ENCODE measurements around the gene SLITRK6. TPM values are rescaled to one million over a fixed set of nuclear protein-coding genes. Genes with fewer than 3 reads are reported as not detected.
A peak's percentile ranks its signal among the peaks of the same experiment; 100 is the strongest.

SLITRK6 gene
- total RNA-seq, 1 experiment from 2014 or later: 0.61 TPM

DNA sequence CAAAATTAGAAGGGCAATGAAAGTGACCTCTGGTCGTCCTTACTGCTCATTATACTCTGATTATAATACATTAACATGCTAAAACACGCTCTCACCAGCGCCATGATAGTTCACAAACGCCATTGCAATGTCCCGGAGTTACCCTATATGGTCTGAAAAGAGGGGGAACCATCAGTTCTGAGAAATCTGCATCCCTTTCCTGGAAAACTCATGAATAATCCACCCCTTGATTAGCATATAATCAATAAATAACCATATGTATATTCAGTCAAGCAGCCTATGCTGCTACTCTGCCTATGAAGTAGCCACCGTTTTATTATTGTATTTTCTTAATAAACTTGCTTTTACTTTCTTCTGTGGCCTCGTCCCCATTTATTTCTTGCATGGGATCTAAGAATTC lies 24.6 kb upstream of the SLITRK6 start:
- DNase-seq: no peak
- TF ChIP-seq, protein P1, sequence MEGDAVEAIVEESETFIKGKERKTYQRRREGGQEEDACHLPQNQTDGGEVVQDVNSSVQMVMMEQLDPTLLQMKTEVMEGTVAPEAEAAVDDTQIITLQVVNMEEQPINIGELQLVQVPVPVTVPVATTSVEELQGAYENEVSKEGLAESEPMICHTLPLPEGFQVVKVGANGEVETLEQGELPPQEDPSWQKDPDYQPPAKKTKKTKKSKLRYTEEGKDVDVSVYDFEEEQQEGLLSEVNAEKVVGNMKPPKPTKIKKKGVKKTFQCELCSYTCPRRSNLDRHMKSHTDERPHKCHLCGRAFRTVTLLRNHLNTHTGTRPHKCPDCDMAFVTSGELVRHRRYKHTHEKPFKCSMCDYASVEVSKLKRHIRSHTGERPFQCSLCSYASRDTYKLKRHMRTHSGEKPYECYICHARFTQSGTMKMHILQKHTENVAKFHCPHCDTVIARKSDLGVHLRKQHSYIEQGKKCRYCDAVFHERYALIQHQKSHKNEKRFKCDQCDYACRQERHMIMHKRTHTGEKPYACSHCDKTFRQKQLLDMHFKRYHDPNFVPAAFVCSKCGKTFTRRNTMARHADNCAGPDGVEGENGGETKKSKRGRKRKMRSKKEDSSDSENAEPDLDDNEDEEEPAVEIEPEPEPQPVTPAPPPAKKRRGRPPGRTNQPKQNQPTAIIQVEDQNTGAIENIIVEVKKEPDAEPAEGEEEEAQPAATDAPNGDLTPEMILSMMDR (IDR thresholded peaks at IDR 0.05; ENCODE audit: insufficient read depth in 1 of 2, low read depth in 1 of 2, low read length in 1 of 2, severe bottlenecking in 1 of 2, unreplicated experiment in 1 of 2): no peak
- intact Hi-C loops (cut with micrococcal nuclease; ENCODE audit: unreplicated experiment): no loop called here
- BruUV-seq (replicated peaks): no TSS peak
- no peaks in the 10 kb centered on the region for H3K36me3 ChIP-seq (ENCODE audit: control insufficient read depth, insufficient read depth, low read length)
- H3K36me3 Mint-ChIP-seq (ENCODE audit: insufficient read depth, unreplicated experiment): no peaks in the 10 kb centered on the region
- no peak overlapping the region for H3K4me3 Mint-ChIP-seq (ENCODE audit: unreplicated experiment)
- H3K9me3 ChIP-seq: no peaks in the 10 kb centered on the region
- H3K27me3 Mint-ChIP-seq (ENCODE audit: insufficient read depth, unreplicated experiment): no peaks in the 10 kb centered on the region
- CTCF ChIA-PET: no interaction called here
- POLR2A ChIA-PET: no interaction called here
- no peak overlapping the region for H3K4me3 ChIP-seq (ENCODE audit: low read depth, low read length)
- H3K4me1 Mint-ChIP-seq (ENCODE audit: low read depth, unreplicated experiment): no peaks in the 10 kb centered on the region
- no peaks in the 10 kb centered on the region for H3K4me1 ChIP-seq
- H3K27ac Mint-ChIP-seq (ENCODE audit: unreplicated experiment): no peak overlapping the region
- H3K27me3 ChIP-seq (replicated peaks; ENCODE audit: control insufficient read depth, insufficient read depth, low read length): no peaks in the 10 kb centered on the region
- no peaks in the 10 kb centered on the region for H3K9me3 Mint-ChIP-seq (ENCODE audit: unreplicated experiment)

DNA sequence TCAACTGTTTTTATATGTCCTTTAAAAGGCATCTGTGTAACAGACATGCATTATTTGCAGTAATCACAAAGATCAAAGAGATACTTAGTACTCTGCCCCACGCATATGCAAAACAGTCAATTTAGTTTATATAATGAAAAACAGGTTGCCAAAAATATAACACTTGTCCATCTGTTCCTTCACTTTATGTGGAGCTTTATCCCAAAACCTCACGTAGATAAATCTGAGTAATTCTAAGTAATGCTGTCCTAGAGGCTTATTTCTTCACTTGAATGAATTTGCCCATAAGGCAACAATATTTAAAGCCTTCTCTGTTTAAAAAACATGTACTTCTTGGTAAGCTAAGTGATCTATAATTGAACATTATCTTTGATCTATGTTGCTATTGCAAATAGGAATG lies 20.3 kb upstream of the SLITRK6 start:
- no peaks in the 10 kb centered on the region for H3K9me3 ChIP-seq
- H3K27me3 ChIP-seq (replicated peaks; ENCODE audit: control insufficient read depth, insufficient read depth, low read length): no peaks in the 10 kb centered on the region
- Mint-ChIP-seq H3K4me1 (ENCODE audit: low read depth, unreplicated experiment) (no peaks in the 10 kb centered on the region), H3K27me3 (ENCODE audit: insufficient read depth, unreplicated experiment) (no peaks in the 10 kb centered on the region), H3K27ac (ENCODE audit: unreplicated experiment) (no peak overlapping the region), H3K9me3 (ENCODE audit: unreplicated experiment) (no peaks in the 10 kb centered on the region), H3K4me3 (ENCODE audit: unreplicated experiment) (no peak overlapping the region), H3K36me3 (ENCODE audit: insufficient read depth, unreplicated experiment) (no peaks in the 10 kb centered on the region)
- H3K4me3 ChIP-seq (ENCODE audit: low read depth, low read length): no peak overlapping the region
- BruUV-seq (replicated peaks): no TSS peak
- TF ChIP-seq, protein P1 (IDR thresholded peaks at IDR 0.05; ENCODE audit: insufficient read depth in 1 of 2, low read depth in 1 of 2, low read length in 1 of 2, severe bottlenecking in 1 of 2, unreplicated experiment in 1 of 2): no peak
- POLR2A ChIA-PET: no interaction called here
- H3K4me1 ChIP-seq: no peaks in the 10 kb centered on the region
- no peaks in the 10 kb centered on the region for H3K36me3 ChIP-seq (ENCODE audit: control insufficient read depth, insufficient read depth, low read length)
- CTCF ChIA-PET: no interaction called here
- no peak for DNase-seq
- intact Hi-C loops (cut with micrococcal nuclease; ENCODE audit: unreplicated experiment): no loop called here

DNA sequence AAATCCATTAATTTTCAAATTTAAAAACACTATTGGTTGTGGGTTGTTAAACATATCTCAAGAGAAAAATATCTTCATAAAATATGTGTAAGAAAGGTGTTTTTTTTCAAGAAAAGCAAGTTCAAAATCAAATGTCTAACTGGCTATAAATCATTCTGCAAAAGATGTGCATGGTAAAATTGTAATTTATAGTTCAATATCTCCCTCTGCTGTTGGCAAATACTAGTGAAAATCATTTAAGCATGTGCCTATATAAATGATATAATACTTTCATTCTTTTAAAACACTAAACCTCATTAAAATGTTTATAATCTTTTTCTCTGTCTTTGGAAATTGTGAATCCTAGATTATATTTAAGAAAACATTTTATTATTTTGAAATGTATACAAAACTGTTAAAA lies 17.2 kb upstream of the SLITRK6 start:
- intact Hi-C loops (cut with micrococcal nuclease; ENCODE audit: unreplicated experiment): loop anchor here (2.0 kb wide), 1 partner anchor 920 kb away; no protein-coding TSS in a partner anchor
- POLR2A ChIA-PET: no interaction called here
- no peak overlapping the region for H3K27ac Mint-ChIP-seq (ENCODE audit: unreplicated experiment)
- CTCF ChIA-PET: no interaction called here
- H3K9me3 Mint-ChIP-seq (ENCODE audit: unreplicated experiment): no peaks in the 10 kb centered on the region
- TF ChIP-seq, protein P1 (IDR thresholded peaks at IDR 0.05; ENCODE audit: insufficient read depth in 1 of 2, low read depth in 1 of 2, low read length in 1 of 2, severe bottlenecking in 1 of 2, unreplicated experiment in 1 of 2): peak; percentile 16 to 33
- no peak overlapping the region for H3K4me3 Mint-ChIP-seq (ENCODE audit: unreplicated experiment)
- H3K36me3 Mint-ChIP-seq (ENCODE audit: insufficient read depth, unreplicated experiment): no peaks in the 10 kb centered on the region
- no peaks in the 10 kb centered on the region for H3K27me3 ChIP-seq (replicated peaks; ENCODE audit: control insufficient read depth, insufficient read depth, low read length)
- H3K4me1 Mint-ChIP-seq (ENCODE audit: low read depth, unreplicated experiment): no peaks in the 10 kb centered on the region
- H3K36me3 ChIP-seq (ENCODE audit: control insufficient read depth, insufficient read depth, low read length): no peaks in the 10 kb centered on the region
- H3K27me3 Mint-ChIP-seq (ENCODE audit: insufficient read depth, unreplicated experiment): no peaks in the 10 kb centered on the region
- H3K4me3 ChIP-seq (ENCODE audit: low read depth, low read length): no peak overlapping the region
- H3K9me3 ChIP-seq: no peaks in the 10 kb centered on the region
- BruUV-seq (replicated peaks): no TSS peak
- DNase-seq: no peak
- H3K4me1 ChIP-seq: no peaks in the 10 kb centered on the region
